GM18951 (cell line): Measurements from ENCODE around the gene TMEM132A.

Experiments
- POLR2A ChIP-seq: IDR thresholded peaks from 4 replicates; pipeline ENCODE4 v1.6.1; 2011; ENCODE audit warnings: mild to moderate bottlenecking; ENCODE audit not compliant: insufficient read length, insufficient read depth; ENCODE audit errors: extremely low read depth
- in situ Hi-C: fragments of 300-500 bp; cut with MboI; formaldehyde crosslinking; loops from one replicate; pipeline ENCODE4 v1.12.0; 2022; ENCODE audit warnings: low sequenced_read_pairs, mixed read lengths, inconsistent platforms; ENCODE audit not compliant: unreplicated experiment

Gene TMEM132A

DNA sequence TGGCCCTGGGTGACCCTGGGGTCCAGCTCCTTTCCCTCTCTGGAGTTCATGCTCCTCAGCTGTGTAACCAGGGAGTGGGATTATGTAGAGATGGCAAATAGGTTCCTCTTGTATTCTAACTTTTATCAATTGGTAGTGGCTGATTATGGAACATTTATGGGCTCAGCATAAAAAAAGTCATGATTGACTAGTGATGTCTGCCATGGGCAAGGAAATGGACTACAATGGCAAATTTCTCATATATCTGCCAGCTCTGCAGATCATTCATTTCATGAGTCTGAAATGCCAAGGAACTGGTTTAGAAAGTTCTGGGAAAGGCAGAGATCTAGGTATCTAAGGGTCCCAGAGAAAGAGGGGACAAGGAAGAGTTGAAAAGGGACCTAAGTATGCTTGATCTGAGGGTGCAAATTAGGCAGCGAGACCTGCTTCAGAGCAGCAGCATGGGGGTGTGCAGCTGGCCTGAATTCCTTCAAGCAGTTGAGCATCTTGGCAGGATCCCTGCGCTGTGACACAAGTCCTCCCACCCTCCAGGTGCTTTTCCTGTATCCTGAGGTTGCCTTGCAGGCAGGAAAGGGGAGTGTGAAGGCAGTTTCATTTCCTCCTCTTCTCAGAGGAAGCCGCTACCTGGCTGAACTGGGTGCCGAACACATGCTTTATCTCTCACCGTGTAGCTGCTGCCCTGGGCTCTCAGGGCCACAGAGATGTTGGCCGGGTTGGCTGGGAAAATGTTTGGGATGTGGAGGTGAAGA is 17.3 kb downstream of the TMEM132A start:
- no peak for TF ChIP-seq POLR2A
- in situ Hi-C loops = no loop called here

DNA sequence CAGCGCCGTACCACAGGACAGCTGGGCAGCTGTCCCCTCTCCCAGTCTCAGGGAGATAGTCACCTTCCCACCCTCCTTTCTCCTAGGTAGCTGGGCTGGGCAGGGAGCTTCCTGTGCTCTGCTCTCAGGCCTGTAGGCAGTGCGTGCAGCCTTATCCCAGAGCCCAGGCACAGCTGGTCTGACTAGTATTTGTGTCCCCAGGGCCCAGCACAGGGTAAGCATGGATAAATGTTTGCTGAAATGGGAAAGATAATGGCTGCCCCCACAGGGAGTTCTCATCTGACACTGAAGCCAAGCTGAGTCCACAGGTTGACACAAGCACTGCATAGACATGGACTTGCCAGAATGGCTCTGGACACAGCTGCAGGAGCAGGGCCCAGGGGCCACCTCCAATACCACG is 18.0 kb downstream of the TMEM132A start:
- in situ Hi-C loops = no loop called here
- no peak for TF ChIP-seq POLR2A

DNA sequence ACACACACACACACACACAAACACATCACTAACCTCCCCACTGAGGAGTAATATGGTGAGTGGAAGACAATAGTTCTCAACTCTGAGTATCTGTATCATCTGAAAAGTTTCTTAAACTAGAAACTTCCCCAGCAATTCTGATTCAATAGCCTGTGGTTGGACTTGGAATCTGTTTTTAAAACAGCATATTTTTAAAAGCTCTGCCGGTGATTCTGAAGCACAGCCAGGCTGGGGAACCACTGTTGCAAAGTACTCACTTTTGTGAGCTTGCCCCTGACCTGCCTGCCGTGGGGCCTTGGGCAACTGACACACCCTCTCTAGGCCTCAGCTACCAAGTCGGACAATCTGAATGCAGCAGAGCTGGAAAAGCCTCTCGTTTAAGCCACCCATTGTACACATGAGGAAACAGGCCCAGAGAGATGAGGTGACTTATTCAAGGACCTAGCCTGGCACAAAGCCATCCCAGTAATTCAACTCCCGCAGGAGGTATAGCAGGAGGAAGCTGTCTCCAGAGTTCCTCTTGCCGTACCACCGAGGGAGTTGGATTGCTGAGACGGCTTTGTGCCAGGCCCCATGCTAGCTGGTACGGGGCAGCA is 18.8 kb downstream of the TMEM132A start:
- no peak for TF ChIP-seq POLR2A
- in situ Hi-C loops = no loop called here

DNA sequence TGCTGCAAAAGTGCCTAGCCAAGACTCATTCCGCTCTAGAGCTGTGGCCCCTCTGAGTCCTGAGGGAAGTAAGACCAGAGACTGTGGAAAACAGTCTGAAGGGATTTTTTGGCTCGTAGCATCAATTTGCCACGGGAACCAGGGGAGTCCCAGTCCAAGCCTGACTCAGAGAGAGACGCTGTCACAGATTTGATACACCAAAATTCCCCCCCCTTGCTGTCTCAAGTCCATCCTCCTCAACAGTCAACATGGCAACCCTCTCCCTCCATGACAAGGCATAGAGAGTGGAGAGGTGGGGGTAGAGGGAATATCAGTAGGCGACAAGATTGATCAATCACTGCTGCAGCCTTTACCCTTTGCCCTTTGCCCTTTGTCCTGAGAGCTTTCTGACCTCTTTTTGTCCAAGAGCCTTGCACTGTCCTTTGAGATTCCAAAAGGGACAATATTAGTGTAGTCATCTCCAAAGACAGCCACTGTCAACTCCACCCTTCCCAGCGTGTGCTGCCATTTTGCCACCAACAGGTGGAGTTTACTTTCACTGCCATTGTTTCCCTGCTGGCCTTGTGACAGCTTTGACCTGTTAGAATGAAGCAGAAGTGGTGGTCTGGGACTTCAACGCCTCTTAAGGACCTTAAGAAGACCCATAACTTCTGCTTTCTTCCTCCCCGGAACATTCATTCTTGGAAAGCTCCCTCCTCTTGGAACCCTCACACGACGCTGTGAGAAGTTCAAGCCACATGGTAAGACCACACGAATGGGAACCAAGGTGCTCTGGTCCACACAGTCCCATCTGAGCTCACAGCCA is 20.4 kb downstream of the TMEM132A start:
- in situ Hi-C loops = no loop called here
- no peak for TF ChIP-seq POLR2A

DNA sequence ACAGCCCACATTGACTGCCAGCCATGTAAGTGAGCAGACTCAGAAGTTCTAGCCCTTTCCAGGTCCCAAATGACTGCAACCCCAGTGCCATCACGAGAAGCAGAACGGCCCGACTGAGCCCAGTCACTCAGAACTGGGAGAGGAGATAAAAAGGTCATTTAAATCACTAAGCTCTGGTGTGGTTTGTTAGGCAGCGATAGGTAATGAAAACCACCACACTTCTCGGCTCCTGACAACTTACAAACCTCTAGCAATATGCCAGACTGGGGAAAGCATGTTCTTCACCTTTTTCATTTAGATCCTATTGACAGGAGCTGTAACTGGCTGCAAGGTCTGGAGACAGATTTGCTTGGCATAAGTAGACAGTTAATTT is 21.0 kb downstream of the TMEM132A start:
- in situ Hi-C loops = no loop called here
- no peak for TF ChIP-seq POLR2A

DNA sequence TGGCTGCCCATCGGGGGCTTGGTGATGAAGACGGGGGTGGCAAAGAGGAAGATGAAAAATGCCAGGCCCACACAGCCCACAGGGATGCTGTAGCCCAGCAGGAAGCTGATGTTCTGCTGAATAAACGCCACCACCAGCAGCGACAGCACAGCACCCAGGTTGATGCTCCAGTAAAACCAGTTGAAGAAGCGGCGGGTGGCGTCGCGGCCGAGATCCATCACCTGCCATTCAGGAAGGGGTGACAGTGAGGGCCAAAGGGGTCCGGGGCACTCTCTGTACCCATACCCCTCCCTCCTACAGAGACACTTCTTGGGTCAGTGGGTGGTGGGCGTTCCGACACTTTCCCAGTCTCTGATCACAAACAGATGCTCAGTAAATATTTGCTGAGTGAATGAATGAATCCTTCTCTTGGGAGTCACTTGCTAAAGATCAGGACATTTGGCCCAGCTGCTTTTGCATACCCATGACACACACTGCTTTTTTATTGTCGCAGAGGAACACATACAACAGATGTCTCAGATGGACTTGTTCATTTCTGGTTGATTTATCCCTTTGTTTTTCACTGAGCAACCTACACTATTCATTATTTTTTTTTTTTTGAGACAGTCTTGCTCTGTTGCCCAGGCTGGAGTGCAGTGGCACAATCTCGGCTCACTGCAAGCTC is 22.5 kb downstream of the TMEM132A start:
- in situ Hi-C loops = no loop called here
- TF ChIP-seq POLR2A = no peak

DNA sequence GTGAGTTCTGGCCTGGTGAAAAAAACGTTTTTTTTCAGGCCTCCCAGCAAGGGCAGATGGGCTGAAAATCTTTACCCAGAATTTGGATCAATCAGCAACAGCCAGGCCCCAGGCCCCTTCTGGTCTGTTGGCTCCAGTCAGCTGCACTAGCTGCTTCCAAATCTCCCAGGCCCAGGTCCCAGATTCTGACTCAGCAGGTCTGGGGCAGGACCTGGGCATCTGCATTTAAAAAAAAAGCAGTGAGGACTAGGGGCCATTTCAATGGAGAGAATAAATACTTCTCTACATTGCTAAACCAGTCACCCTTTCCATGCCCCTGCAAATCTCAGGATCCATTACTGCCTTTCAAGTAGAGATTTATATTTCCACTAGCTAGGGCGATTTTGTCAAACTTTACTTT is 23.4 kb downstream of the TMEM132A start:
- in situ Hi-C loops = no loop called here
- TF ChIP-seq POLR2A = no peak

DNA sequence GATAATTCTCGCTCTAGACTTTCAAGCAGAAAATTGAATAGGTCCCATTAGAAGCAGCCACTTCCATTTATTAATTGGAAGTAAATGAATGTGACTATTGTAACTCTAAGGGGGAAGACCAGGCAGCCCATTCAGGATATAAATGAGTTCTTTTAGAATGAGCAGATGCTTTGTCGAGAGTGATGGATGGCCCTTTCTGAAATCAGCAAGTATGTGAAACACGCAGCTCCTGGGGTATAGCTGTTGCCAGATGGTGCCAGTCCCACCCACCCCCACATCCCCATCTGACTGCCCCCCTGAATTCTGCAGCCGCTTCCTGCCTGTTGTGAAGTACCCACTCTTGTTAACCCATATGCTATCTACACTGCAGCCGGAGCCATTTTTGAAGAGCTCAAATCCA is 24.0 kb downstream of the TMEM132A start:
- no peak for TF ChIP-seq POLR2A
- in situ Hi-C loops = no loop called here

DNA sequence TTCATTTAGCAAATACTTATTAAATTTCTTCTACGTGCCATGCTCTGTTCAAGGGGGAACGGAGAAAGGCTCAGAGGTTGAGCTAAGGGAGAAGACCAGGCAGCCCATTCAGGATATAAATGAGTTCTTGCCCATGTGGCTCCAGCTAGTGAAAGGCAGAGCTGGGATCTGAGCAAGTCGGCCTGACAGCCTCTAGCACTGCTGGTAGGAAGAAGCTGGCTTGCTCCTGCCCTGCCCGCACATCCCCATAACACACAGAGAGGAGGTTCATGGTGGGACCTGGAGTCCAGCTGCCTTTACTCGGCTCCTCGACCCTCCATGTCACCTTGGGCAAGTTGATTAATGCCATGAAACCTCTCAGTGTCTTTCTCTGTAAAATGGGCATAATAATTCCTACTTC is 25.8 kb downstream of the TMEM132A start:
- in situ Hi-C loops = no loop called here
- no peak for TF ChIP-seq POLR2A

DNA sequence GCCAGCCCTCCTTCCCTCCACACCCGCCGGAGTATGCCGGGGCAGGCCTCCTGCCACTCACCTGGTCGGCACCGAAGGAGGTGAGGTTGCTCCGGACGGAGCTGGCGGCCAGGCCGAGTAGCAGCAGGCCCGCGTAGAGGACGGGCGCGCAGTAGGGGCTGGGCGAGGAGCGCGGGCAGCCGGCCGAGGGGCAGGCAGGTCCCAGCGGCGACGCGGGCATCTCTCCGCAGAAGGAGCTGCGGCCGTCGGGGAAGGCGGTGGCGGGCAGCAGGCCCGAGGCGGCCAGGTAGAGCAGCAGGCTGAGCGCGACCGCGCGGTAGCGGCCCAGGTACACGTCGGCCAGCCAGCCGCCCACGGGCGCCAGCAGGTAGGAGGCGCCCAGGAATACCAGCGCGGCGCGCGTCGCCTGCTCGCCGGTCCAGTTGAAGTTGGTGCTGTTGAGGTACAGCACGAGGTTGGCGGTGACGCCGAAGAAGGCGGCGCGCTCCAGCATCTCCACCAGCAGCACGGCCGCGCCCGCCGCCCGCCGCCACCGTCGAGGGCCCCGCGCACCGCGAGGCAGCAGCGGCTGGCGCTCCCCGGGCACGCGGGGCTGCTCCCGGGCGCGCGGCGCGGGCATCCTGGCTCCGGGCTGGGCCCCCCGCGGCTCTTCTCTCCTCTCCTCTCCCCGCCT is 26.8 kb downstream of the TMEM132A start:
- in situ Hi-C loops = no loop called here
- TF ChIP-seq POLR2A = peak; percentile 47

DNA sequence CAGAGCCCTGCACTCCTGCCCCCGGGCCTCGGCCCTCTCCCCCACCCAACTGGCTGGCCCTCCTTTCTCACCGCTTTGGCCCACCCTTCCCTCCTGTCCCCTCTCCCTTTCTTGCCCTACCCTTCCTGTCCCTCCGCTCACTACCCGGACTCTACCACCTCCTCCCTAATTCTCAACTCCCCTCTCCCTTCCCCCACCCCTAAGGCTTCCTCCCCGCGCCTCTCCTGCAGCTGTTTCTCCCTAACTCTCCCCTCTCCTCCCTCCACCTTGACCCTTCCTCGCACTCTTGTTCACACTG is 27.3 kb downstream of the TMEM132A start:
- TF ChIP-seq POLR2A = no peak
- in situ Hi-C loops = no loop called here

DNA sequence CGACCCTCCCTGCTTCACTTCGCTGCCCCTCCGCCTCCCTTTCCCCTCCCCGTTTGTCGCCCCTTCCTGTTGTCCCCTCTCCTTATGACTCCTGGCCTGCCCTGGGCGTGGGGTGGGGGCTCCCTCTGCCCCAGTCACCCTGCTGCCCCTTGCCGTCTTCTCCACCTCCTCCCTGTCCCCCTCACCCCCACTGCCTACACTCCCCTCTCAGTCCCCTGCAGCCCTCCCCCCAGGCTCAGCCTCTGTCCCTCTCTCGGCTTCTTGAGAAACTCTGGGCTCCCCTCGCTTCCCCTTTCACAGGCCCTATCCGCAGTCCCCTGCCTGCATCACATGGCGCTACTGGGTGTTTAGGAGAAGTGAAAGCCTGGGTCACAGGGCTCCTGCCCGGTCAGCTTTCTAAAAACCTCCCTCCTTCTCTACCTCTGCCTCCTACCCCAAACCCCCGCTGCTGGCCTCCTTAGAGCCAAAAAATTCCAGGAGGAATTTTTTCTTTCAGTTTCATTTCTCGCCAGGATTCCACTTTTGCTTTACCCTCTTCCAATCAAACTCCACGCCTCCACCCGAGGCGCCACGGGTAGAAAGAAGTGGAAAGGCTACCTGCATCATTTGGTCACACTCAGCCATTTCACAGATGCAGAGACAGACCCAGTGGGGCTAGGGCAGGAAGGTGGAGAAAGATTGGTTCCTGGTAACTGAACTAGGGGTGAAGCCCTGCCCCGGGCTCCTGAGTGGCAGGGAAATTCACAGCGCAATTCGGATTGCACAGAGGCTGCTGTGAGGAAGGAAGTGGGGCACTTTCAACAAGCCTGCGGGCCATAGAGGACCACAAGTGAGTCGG is 27.9 kb downstream of the TMEM132A start, which contains the start of gene SLC15A3:
Gene SLC15A3 (minus strand): TSS at position 273 of the 838 bp plus-strand sequence. CDS start 625 bp downstream, outside the sequence.
- in situ Hi-C loops = no loop called here
- TF ChIP-seq POLR2A = peak; percentile 48
